ENCODE measurements around the gene PIP4K2A. TPM values are rescaled to one million over a fixed set of nuclear protein-coding genes. Genes with fewer than 3 reads are reported as not detected.

PIP4K2A gene
- total and polyA plus RNA-seq, 2 of the 8 experiments (the other 6 are each of a cell fraction or from before 2014, with no cell fraction given), result 19.0 to 60.9 TPM

- Histone ChIP-seq H2BK12ac (ENCODE audit: low read depth, low read length) (no peak overlapping the region), H3K18ac (ENCODE audit: extremely low read depth, low read length) (no peak overlapping the region), H2BK5ac (ENCODE audit: low read depth, low read length) (no peak overlapping the region), H3K79me1 (ENCODE audit: low read depth, low read length) (peaks cover 3% of the 10 kb centered on the region; the same call in 1 of the 2 replicates), H3K27ac (ENCODE audit: low read depth, low read length) (no peak overlapping the region), H3K4ac (replicated peaks; ENCODE audit: insufficient read length, low read depth, low read length) (no peak overlapping the region), H3K9me3 (ENCODE audit: insufficient read depth in 2 of 2, low read depth in 1 of 2, low read length in 1 of 2) (no peaks in the 10 kb centered on the region), H2AK5ac (ENCODE audit: low read depth, low read length) (no peak overlapping the region), H3K27me3 (replicated peaks in 1 of 4; ENCODE audit: control insufficient read depth in 3 of 4, extremely low read depth in 1 of 4, insufficient read depth in 3 of 4, low read length in 3 of 4) (no peaks in the 10 kb centered on the region), H3K4me2 (ENCODE audit: insufficient read depth in 1 of 2, low read depth in 2 of 2, low read length in 2 of 2) (no peak overlapping the region), H3K79me2 (ENCODE audit: control insufficient read depth in 1 of 2, insufficient read depth in 2 of 2, low read length in 2 of 2) (peaks cover 0 to 48% of the 10 kb centered on the region in 2 experiments; a peak in 2 of 4 replicates), H2BK20ac (ENCODE audit: low read length) (no peak overlapping the region), H2AFZ (ENCODE audit: low read length) (no peak overlapping the region), H3K23ac (ENCODE audit: insufficient read length) (no peak overlapping the region), H4K5ac (ENCODE audit: insufficient read length, low read depth, low read length) (no peak overlapping the region), H4K8ac (ENCODE audit: extremely low read depth, insufficient read depth, low read length) (no peak overlapping the region), H4K20me1 (replicated peaks in 1 of 2; ENCODE audit: control insufficient read depth in 1 of 2, insufficient read depth in 2 of 2, low read length in 2 of 2) (peaks cover 0 to 4% of the 10 kb centered on the region in 2 experiments), H2BK120ac (replicated peaks; ENCODE audit: low read depth, low read length) (no peak overlapping the region), H3K36me3 (ENCODE audit: control insufficient read depth in 2 of 4, insufficient read depth in 4 of 4, low read length in 3 of 4) (peaks cover 0 to 4% (median 2%) of the 10 kb centered on the region in 4 experiments; a peak in 1 of 8 replicates), H3K56ac (replicated peaks; ENCODE audit: insufficient read length, low read depth, low read length) (no peak overlapping the region), H4K91ac (replicated peaks; ENCODE audit: insufficient read length, low read length) (no peak overlapping the region), H3K23me2 (ENCODE audit: low read depth, low read length) (no peaks in the 10 kb centered on the region), H3K14ac (ENCODE audit: insufficient read length) (no peak overlapping the region), H3K4me3 (ENCODE audit: extremely low read depth in 1 of 4, insufficient read depth in 2 of 4, low read depth in 3 of 4, low read length in 4 of 4) (no peak overlapping the region), H2BK15ac (ENCODE audit: low read length) (no peak overlapping the region), H3K9ac (replicated peaks in 1 of 4; ENCODE audit: extremely low read depth in 1 of 4, low read depth in 3 of 4, low read length in 3 of 4) (no peak overlapping the region), H3K4me1 (replicated peaks in 1 of 4; ENCODE audit: control insufficient read depth in 3 of 4, insufficient read depth in 4 of 4, low read length in 3 of 4) (peaks cover 4 to 19% (median 11%) of the 10 kb centered on the region in 4 experiments)
- ChIA-PET CTCF (ENCODE audit: partially characterized antibody) (no interaction called here), POLR2A (ENCODE audit: partially characterized antibody) (interaction anchor here (1.3 kb wide), 1 partner anchor 14 kb away, joined by 3 read pairs; no protein-coding TSS in a partner anchor)
- WGBS, 2 experiments (ENCODE audit: extremely low coverage in 1 of 2, insufficient coverage in 1 of 2, insufficient read length in 1 of 2, insufficient replicate concordance in 2 of 2, low coverage in 1 of 2, low lambda C conversion rate in 2 of 2, missing lambda C conversion rate in 1 of 2), result 82% methylated on average over 2 of the region's 2 CpGs; no CpG with 5 or more reads in 1 of the 2 experiments
- FAIRE-seq (no peak), DNase-seq (ENCODE audit: low read depth in 1 of 2, low spot score in 2 of 2) (no peak)
These were observed 105.1 kb downstream of the PIP4K2A start for GRCh38 chr10:22609251-22609650.

Measured in H1 (cell line).